ENCODE measurements around the gene TGFB2.
"Not testable (repeated sequence)": the region's sequence is repeated elsewhere in the genome, so short reads cannot be mapped to it uniquely, and the experiment has no call there.

Gene TGFB2

DNA sequence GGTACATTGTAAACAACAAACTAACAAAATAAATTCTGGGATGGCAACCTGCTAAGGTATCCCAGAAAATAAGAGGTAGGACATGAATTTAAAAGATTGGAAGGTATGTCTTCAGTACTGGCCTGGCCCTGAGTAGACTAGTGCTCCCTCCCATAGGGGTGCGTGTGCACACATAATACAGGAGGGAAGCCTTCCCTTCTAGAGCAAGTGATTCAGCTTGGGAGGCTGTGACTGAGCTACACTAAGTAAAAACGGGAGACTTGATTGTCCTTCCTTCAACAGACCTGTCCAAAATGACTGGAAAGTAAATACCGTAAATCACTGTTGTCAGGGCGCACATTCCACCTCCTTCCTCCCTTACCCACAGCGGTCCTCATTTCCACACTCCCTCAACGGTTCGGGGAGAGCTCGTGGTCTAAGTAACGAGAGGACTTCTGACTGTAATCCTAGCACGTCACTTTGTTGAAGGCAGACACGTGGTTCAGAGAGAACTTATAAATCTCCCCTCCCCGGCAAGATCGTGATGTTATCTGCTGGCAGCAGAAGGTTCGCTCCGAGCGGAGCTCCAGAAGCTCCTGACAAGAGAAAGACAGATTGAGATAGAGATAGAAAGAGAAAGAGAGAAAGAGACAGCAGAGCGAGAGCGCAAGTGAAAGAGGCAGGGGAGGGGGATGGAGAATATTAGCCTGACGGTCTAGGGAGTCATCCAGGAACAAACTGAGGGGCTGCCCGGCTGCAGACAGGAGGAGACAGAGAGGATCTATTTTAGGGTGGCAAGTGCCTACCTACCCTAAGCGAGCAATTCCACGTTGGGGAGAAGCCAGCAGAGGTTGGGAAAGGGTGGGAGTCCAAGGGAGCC, at the start of gene TGFB2:
TGFB2 (plus strand) TSS at position 523 of the 859 bp plus-strand sequence. CDS start 1,366 bp downstream, outside the sequence.
- FAIRE-seq, result no peak

DNA sequence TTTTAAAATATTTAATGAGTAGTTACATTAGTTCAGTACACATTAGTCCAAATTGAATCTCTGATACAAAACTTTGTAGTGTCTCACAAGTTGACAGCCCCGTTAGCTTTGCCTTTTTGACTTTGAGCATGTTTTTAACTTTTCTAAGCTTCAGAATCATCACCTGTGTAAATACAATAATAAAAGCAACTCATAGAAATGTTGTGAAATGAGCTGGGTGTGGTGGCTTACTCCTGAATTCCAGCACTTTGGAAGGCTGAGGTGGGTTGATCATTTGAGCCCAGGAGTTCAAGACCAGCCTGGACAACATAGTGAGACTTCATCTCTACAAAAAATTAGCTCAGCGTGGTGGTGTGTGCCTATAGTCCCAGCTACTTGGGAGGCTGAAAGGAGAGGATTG, 49.0 kb upstream of the TGFB2 start:
- FAIRE-seq, result no peak

DNA sequence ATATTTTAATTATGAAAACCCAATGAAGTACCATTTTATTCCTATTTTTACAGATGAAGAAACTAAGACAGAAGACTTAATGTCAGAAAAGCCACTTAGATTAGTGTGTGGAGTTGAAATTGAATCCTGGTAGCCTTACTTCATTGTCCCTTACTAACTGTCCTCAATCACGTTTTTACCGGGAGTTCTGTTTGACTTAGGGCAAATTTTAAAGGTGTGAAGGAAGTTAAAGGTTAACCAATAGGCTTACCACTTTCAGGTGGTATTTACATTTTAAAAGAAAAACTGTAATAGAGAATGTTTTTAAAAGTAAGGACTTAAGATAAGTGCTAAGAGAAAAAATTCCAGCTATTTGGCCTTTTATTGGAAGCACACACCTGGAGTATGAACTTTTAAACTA, 47.7 kb upstream of the TGFB2 start:
- no peak for FAIRE-seq

GRCh38 chr1:218297867-218298266, 47.3 kb upstream of the TGFB2 start:
- no peak for FAIRE-seq

GRCh38 chr1:218298398-218298797, 46.7 kb upstream of the TGFB2 start:
- no peak for FAIRE-seq

- peak; percentile 90 for FAIRE-seq
Observed at GRCh38 chr1:218299416-218299815, 45.7 kb upstream of the TGFB2 start.

DNA sequence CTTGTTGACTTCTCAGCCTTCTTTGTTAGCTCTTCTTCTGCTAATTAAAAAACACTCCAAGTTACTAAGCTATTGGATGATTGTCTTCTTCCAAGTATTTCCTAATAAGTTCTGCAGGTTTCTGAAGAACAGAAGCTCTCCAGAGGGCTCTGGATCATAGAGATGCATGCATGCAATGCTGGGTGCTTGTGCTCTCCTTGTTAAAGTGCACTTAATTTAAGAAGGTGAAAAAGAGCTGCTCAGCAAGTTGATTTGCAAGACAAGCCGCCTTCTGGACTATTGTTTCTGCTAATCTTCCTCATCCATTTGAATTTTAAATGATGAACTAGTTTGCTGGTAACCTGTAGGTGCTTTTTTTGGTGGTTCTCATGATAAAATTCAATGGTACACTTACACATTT, 43.9 kb upstream of the TGFB2 start:
- no peak for FAIRE-seq

GRCh38 chr1:218302155-218302554, 43.0 kb upstream of the TGFB2 start:
- no peak for FAIRE-seq

- FAIRE-seq, result peak; percentile 5
Observed at GRCh38 chr1:218303176-218303879, 41.8 kb upstream of the TGFB2 start.

DNA sequence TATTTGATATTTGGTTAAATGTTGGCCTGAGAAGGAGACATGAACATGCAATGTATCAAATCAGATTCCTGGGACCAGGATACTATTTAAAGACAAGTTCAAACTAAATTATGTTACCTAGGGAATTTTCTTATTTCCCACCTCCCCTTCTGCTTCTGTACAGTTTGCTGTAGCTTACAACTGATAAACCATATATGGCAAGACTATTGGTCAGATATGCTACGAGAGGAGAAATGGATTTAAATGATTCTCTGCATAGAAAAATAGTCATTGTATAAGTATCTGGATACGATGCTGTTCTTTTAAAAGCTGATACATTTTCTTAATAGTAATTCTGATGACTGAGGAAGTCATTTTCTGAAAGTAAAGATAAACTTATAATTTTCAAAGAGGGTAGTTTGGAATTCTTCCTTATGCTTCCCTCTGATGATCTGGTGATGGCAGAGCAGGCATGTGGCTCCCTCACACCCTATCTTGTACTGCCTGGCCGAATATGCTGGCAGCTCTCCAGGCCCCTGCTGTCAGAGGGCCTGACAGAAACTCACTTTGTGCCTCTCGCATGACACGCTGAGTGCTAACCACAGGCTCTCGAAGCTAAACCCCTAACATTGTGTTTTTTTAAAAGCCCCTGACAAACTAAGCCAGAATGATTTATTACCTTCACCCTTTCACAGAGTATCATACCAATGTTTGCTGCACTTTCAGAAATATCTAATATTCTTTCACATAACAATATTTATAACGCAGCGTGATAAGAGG, 40.7 kb upstream of the TGFB2 start:
- no peak for FAIRE-seq

GRCh38 chr1:218305472-218306064, 39.6 kb upstream of the TGFB2 start:
- FAIRE-seq, result no peak

GRCh38 chr1:218312509-218312908, 32.6 kb upstream of the TGFB2 start:
- FAIRE-seq, result no peak

DNA sequence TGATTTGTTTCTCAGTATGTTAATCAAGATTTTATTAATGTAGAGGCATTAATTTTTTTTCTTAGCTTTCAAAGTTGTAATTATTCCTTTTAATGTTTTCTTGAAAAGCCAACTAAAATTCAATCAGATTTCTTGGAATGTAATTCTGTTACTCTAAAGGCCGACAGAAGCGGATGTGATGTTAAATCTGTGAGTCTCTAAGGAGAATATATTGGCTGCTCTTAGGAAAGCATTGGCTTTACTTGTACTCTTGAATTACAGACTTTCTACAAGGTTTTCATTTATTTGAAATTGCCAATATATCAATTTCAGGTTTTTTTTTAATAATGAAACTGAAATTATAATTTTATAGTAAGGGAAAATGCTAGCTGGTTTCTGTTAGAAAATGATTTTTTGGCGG, 30.8 kb upstream of the TGFB2 start:
- no peak for FAIRE-seq

GRCh38 chr1:218315638-218316037, 29.5 kb upstream of the TGFB2 start:
- no peak for FAIRE-seq

GRCh38 chr1:218317061-218317460, 28.1 kb upstream of the TGFB2 start:
- FAIRE-seq, result no peak

DNA sequence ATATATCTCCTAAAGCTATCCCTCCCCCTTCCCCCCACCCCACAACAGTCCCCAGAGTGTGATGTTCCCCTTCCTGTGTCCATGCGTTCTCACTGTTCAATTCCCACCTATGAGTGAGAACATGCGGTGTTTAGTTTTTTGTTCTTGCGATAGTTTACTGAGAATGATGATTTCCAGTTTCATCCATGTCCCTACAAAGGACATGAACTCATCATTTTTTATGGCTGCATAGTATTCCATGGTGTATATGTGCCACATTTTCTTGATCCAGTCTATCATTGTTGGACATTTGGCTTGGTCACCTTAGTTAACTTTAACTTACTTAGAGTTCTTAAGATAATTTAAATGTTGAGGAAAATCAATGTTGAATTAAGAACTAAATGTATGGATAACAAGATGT, 25.0 kb upstream of the TGFB2 start:
- not testable (repeated sequence) for FAIRE-seq

- no peak for FAIRE-seq
Observed at GRCh38 chr1:218322762-218323161, 22.4 kb upstream of the TGFB2 start.

DNA sequence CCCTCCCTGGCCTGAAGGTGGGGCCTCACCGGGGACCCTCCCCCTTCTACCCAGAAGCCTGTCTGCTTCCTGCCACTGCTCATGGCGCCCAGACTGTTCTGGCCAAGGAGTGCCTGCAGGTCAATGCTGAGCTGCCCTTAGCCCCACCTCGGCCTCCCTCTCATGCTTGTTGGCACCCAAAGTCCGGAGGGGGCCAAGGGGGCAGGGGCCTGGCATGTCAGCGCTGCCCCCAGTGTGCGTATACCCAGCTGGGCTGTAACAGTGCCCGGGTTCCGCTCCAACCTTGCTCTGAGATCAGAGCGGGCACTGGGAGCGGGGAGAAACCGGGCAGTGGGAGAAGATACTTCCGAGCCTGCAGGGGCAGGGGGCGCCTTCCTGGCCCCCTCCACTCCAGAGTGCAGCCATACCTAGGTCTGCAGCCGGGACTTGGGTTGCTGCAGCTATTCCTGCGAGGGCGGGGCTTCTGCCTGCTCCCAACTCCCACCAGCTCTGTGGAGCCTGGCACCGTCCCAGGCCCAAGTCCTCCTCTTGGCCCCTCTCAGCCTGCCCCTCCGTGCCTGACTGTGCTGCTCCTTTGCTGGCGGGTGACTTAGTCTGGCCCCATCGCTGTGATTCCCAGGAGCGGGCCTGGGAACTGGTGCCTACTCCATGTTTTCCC, 21.4 kb upstream of the TGFB2 start:
- FAIRE-seq, result no peak

- FAIRE-seq, result no peak
Observed at GRCh38 chr1:218324226-218324580, 20.9 kb upstream of the TGFB2 start.

DNA sequence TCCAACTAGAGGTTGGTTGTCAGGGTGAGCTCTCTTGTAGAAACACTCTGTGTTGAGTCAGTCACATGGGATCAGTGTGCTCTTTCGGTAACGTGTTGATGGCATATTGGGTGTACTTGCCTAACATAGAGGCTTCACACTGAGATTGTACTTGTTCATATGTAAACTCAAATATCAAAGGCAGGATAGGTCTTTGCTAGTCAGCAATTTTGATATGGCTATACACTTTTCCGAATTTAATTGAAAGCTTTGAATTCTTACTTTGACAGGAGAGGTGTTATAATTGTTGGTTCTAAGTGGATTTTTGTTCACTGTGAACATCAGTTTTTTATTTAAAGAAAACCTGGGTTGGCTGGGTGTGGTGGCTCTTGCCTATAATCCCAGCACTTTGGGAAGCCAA, 16.4 kb upstream of the TGFB2 start:
- FAIRE-seq, result no peak

DNA sequence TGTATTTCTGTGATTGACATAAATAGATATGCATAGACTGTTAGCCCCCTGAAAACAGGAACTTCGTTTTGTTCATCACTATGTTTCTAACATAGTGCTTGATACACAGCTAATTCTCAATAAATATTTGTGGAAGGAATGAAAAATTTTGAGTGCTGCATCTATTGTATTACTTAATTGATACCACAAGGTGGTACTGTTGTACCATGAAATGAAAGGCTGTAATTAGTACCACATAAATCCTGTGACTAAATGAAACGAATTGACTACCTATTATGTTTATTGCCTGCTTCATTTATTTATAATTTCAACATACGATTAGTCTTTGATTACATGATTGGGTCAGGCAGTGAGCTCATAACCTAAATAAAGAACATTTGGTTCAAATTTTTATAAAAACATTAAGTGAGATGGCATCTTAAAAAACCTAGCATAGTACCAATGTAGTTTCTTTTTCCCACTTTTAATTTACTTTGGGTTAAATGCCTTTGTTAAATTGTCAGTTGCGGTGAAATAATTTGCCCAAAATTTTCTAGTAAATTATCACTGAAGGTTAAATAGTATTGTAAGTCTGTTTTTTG, 15.0 kb upstream of the TGFB2 start:
- peak; percentile 99 for FAIRE-seq

GRCh38 chr1:218332416-218332815, 12.7 kb upstream of the TGFB2 start:
- no peak for FAIRE-seq
